ENCODE results near the gene TSG101. TPM values are rescaled to one million over a fixed set of nuclear protein-coding genes. Genes with fewer than 3 reads are reported as not detected.
A peak's percentile ranks its signal among the peaks of the same experiment; 100 is the strongest.

Gene TSG101
- total and polyA plus RNA-seq, 4 donors = 29.7 to 53.1 (median 37.8) TPM

DNA sequence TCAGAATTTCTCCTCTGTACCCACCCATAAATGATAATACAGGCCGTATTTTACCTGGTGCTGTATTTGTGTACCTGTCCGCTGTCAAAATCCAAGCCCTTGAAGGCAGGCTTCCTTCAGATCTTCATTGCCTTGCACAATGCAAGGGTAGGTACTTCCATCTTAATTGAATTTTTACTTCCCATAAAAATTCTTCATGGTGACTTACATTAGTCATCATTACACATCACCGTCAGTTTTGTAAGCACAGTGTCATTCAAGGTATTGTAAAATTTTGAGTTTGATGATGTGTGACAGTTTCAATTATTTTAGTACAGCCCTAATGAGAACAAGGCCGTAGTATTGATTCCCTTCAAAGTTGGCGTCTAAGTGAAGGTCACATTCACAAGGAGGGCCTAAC is 770 bp upstream of the TSG101 start:
- WGBS = 23% methylated on average over 5 of the region's 5 CpGs
- H3K4me3 ChIP-seq (ENCODE audit: low read depth in 1 of 3, low read length in 3 of 3) = peak overlapping the region; percentile 90 to 99 (median 92)
- no peaks in the 10 kb centered on the region for H3K27me3 ChIP-seq (ENCODE audit: control insufficient read depth in 4 of 4, insufficient read depth in 4 of 4, low read length in 3 of 4)
- H3K4me1 ChIP-seq (ENCODE audit: control insufficient read depth in 4 of 4, insufficient read depth in 4 of 4, low read length in 3 of 4) = peaks cover 2 to 22% (median 17%) of the 10 kb centered on the region in 4 donors
- peak overlapping the region; percentile 87 to 94 for H3K27ac ChIP-seq (ENCODE audit: low read depth in 1 of 2, low read length in 2 of 2)
- H3K9ac ChIP-seq (ENCODE audit: low read depth in 1 of 2, low read length in 2 of 2) = peak overlapping the region; percentile 96 to 97
- H3K36me3 ChIP-seq (ENCODE audit: control insufficient read depth in 4 of 4, insufficient read depth in 3 of 4, low read depth in 1 of 4, low read length in 3 of 4) = no peaks in the 10 kb centered on the region
- TF ChIP-seq, protein P1, sequence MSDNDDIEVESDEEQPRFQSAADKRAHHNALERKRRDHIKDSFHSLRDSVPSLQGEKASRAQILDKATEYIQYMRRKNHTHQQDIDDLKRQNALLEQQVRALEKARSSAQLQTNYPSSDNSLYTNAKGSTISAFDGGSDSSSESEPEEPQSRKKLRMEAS (IDR thresholded peaks at IDR 0.05) = no peak
- no peak for TF ChIP-seq YY1 (IDR thresholded peaks at IDR 0.05)
- TF ChIP-seq, protein P2, sequence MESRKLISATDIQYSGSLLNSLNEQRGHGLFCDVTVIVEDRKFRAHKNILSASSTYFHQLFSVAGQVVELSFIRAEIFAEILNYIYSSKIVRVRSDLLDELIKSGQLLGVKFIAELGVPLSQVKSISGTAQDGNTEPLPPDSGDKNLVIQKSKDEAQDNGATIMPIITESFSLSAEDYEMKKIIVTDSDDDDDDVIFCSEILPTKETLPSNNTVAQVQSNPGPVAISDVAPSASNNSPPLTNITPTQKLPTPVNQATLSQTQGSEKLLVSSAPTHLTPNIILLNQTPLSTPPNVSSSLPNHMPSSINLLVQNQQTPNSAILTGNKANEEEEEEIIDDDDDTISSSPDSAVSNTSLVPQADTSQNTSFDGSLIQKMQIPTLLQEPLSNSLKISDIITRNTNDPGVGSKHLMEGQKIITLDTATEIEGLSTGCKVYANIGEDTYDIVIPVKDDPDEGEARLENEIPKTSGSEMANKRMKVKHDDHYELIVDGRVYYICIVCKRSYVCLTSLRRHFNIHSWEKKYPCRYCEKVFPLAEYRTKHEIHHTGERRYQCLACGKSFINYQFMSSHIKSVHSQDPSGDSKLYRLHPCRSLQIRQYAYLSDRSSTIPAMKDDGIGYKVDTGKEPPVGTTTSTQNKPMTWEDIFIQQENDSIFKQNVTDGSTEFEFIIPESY (IDR thresholded peaks at IDR 0.05) = no peak
- TF ChIP-seq RXRA (IDR thresholded peaks at IDR 0.05) = no peak
- TF ChIP-seq SP1 (IDR thresholded peaks at IDR 0.05) = no peak
- no peak for TF ChIP-seq FOXA2 (IDR thresholded peaks at IDR 0.05)
- TF ChIP-seq TAF1 (conservative IDR thresholded peaks at IDR 0.05) = no peak
- TF ChIP-seq JUND (IDR thresholded peaks at IDR 0.05) = no peak
- TF ChIP-seq GABPA (IDR thresholded peaks at IDR 0.05 in 1 of 2, conservative IDR thresholded peaks at IDR 0.05 in 1 of 2) = no peak
- no peaks in the 10 kb centered on the region for H3K9me3 ChIP-seq (ENCODE audit: control insufficient read depth in 4 of 4, low read length in 3 of 4)
- DNase-seq (ENCODE audit: low spot score) = no peak

DNA sequence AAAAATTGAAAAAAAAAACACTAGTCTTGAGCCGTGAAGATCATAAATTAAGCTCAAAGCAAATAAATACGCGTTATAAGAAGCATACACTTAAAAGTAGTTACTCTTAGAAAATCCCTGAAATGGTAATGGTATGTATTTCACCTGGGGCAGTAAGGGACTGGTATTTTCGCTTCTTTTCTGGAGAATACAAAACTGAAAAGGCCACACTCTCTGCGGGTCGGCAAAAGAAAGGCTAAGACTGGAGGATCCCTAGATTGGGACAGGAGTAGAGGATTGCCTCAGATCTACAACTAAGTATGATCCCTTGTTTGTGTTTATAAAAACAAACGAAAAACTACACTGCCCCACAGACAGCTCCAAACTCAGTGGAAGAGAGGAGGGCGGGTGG is 617 bp downstream of the TSG101 start:
- Histone ChIP-seq H3K27me3 (ENCODE audit: control insufficient read depth in 4 of 4, insufficient read depth in 4 of 4, low read length in 3 of 4) (no peaks in the 10 kb centered on the region), H3K27ac (ENCODE audit: low read depth in 1 of 2, low read length in 2 of 2) (peak overlapping the region; percentile 87 to 94), H3K4me1 (ENCODE audit: control insufficient read depth in 4 of 4, insufficient read depth in 4 of 4, low read length in 3 of 4) (peaks cover 2 to 22% (median 17%) of the 10 kb centered on the region in 4 donors), H3K36me3 (ENCODE audit: control insufficient read depth in 4 of 4, insufficient read depth in 3 of 4, low read depth in 1 of 4, low read length in 3 of 4) (no peaks in the 10 kb centered on the region), H3K9ac (ENCODE audit: low read depth in 1 of 2, low read length in 2 of 2) (peak overlapping the region; percentile 96 to 97), H3K4me3 (ENCODE audit: low read depth in 1 of 3, low read length in 3 of 3) (peak overlapping the region; percentile 90 to 99 (median 92)), H3K9me3 (ENCODE audit: control insufficient read depth in 4 of 4, low read length in 3 of 4) (no peaks in the 10 kb centered on the region)
- WGBS = under 1% methylated on average over 8 of the region's 8 CpGs
- TF ChIP-seq, protein P1 (IDR thresholded peaks at IDR 0.05) = no peak
- TF ChIP-seq FOXA2 (IDR thresholded peaks at IDR 0.05) (no peak), RAD21 (IDR thresholded peaks at IDR 0.05) (no peak), NR2F2 (IDR thresholded peaks at IDR 0.05) (no peak), JUND (IDR thresholded peaks at IDR 0.05) (no peak), RXRA (IDR thresholded peaks at IDR 0.05) (no peak), EGR1 (IDR thresholded peaks at IDR 0.05; ENCODE audit: low read depth in 2 of 2) (no peak), GABPA (IDR thresholded peaks at IDR 0.05 in 1 of 2, conservative IDR thresholded peaks at IDR 0.05 in 1 of 2) (no peak), FOXA1 (IDR thresholded peaks at IDR 0.05) (peak; percentile 4)
- no peak for DNase-seq (ENCODE audit: low spot score)

- Histone ChIP-seq H3K4me1 (ENCODE audit: control insufficient read depth in 4 of 4, insufficient read depth in 4 of 4, low read length in 3 of 4) (peaks cover 2 to 20% (median 17%) of the 10 kb centered on the region in 4 donors), H3K9me3 (ENCODE audit: control insufficient read depth in 4 of 4, low read length in 3 of 4) (no peaks in the 10 kb centered on the region), H3K27ac (ENCODE audit: low read depth in 1 of 2, low read length in 2 of 2) (no peak overlapping the region), H3K27me3 (ENCODE audit: control insufficient read depth in 4 of 4, insufficient read depth in 4 of 4, low read length in 3 of 4) (no peaks in the 10 kb centered on the region), H3K36me3 (ENCODE audit: control insufficient read depth in 4 of 4, insufficient read depth in 3 of 4, low read depth in 1 of 4, low read length in 3 of 4) (no peaks in the 10 kb centered on the region), H3K9ac (ENCODE audit: low read depth in 1 of 2, low read length in 2 of 2) (no peak overlapping the region), H3K4me3 (ENCODE audit: low read depth in 1 of 3, low read length in 3 of 3) (no peak overlapping the region)
- TF ChIP-seq RXRA (IDR thresholded peaks at IDR 0.05) (no peak), HNF4A (conservative IDR thresholded peaks at IDR 0.05) (peak in 1 of 2 donors; percentile 13)
- WGBS = 75% methylated on average over 1 of the region's 1 CpG
- DNase-seq (ENCODE audit: low spot score) = no peak
Observed at GRCh38 chr11:18524248-18524647, 2.5 kb downstream of the TSG101 start.

Data from liver (tissue), 9 donors.